Hematopoietic multipotent progenitor cell (in vitro differentiated cells): Measurements from ENCODE around the gene KIT. TPM values are rescaled to one million over a fixed set of nuclear protein-coding genes. Genes with fewer than 3 reads are reported as not detected.
A peak's percentile ranks its signal among the peaks of the same experiment; 100 is the strongest.
"Not testable (repeated sequence)": the region's sequence is repeated elsewhere in the genome, so short reads cannot be mapped to it uniquely, and the experiment has no call there.

Experiments
- DNase-seq, 3 donors: peaks; one replicate each; pipeline ENCODE4 v3.0.0-alpha.2; 2011 to 2015; ENCODE audit warnings: low read depth in 2 of 3, low spot score in 2 of 3
- total RNA-seq: library from RNA; depleted of rRNA; stranded (reverse); fragments of >200 nt; gene quantifications from one replicate; pipeline ENCODE4 v1.2.3, GENCODE V29; 2012

Gene KIT
- total RNA-seq = 45.2 TPM

DNA sequence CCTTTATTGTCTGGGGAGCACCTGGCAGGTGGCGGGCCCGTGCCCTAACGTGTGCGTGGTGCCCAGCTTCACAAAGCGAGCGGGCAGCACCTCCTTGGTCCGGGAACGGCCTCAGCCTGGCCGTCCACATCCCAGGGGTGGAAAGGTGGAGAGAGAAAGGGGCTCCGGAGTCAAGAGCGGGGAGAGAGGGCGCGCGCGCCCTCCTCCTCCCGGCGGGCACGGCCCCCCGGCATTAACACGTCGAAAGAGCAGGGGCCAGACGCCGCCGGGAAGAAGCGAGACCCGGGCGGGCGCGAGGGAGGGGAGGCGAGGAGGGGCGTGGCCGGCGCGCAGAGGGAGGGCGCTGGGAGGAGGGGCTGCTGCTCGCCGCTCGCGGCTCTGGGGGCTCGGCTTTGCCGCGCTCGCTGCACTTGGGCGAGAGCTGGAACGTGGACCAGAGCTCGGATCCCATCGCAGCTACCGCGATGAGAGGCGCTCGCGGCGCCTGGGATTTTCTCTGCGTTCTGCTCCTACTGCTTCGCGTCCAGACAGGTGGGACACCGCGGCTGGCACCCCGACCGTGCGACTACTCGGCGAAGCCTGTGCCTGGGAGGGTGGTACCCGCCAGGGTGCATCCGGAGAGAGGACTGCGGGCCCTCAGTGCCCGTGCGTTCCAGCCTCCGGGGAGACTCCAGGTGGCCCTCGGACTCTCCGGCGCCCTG lies at the start of gene KIT:
TSS of gene KIT (plus strand) at position 407 of the 701 bp plus-strand sequence. CDS start at position 465, 58 bp downstream.
- DNase-seq = peak in 2 of 3 donors; percentile 85 to 90

DNA sequence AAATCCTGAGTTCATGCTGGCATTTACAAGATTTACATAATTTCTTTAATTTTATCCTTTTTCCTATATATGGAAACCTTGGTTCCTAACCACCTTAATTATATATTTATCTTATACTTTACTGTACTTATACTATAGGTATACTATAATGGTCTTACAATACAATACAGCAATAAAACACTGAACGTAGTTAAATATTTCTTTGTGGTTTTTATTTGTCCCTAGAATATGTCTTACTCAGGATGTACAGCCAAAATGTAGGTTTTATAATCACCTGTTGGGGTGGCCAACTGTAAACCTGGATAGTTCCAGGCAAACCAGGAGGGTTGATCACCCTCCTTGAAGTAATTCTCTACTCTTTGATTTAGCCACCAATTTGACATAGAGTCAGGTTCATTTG lies 48.4 kb upstream of the KIT start:
- DNase-seq = no peak

DNA sequence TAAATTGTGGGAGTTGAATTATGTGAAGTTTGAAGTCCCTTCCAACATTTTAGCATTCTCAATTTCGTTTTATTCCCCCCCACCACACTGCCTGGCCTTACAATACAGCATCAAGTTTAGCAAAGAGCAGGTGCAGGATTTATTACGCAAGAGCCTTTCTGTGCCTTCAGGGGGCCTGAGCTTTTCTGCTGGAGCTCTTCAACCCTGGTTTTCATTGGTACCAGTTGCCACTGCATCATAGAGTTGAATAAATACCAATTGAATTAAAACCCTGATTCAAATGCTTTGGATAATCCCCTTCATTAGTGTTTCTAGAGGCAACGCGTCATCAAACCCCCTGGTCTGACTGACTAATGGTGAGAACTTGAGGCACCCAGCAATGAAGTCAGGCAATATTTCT lies 43.6 kb upstream of the KIT start:
- DNase-seq = no peak

DNA sequence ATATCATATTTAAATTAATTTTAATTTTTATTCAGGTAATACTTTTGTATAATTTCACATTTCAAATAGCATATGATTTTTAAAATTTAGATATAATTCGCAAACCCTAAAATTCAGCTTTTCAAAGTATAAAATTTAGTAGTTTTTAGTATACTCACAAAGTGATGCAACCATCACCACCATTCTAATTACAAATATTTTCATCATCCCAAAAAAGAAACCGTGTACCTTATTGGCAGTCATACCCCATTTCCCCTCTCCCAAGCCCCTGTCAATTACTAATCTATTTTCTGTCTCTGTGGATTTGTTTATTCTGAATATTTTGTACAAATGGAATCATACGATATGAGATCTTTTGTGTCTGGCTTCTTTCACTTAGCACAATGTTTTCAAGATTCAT lies 37.0 kb upstream of the KIT start:
- DNase-seq = no peak

DNA sequence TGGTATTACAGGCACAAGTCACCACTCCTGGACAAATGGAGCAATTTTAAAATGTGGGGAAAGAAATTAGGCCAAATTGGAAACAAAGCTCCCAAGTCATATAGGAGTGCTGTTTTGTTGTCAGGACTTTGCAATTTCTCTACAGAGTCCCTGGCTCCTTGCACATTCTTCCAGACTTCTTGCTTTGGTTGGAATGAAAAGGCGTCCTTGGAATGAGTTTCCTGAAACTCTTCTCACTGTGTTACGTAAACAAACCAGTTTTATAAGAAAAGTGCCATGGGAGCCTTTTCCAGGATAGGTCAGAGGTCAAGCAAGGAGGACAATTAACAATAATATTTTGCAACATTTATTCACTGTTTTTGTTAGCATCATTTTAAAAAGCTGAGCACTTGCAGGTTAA lies 32.4 kb upstream of the KIT start:
- DNase-seq = no peak

DNA sequence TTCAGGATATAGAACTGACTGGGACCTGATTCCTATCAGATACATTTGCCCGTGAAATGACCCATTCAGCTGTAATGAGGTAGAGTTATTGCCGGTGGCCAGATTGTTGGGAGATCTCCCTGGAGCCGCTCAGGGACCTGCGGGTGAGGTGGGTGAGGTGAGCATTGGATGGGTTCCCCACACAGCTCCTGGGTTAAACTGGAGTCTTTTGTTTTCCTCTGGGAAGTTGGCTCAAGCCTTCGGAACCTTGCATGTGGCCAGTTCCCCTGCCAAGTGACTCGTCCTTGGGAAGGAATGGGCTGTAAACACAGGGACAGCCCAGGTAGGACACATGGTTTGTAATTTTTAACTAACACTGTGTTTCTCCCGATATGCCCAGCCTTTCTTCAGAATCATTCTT lies 31.6 kb upstream of the KIT start:
- DNase-seq = no peak

DNA sequence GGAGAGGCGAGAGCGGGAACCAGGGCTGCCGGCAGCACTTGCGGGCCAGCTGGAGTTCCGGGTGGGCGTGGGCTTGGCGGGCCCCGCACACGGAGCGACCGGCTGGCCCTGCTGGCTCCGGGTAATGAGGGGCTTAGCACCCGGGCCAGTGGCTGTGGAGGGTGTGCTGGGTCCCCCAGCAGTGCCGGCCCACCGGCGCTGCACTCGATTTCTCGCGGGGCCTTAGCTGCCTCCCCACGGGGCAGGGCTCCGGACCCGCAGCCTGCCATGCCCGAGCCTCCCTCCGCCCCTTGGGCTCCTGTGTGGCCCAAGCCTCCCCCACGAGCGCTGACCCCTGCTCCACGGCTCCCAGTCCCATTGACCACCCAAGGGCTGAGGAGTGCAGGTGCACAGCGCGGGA lies 25.2 kb upstream of the KIT start:
- no peak for DNase-seq

DNA sequence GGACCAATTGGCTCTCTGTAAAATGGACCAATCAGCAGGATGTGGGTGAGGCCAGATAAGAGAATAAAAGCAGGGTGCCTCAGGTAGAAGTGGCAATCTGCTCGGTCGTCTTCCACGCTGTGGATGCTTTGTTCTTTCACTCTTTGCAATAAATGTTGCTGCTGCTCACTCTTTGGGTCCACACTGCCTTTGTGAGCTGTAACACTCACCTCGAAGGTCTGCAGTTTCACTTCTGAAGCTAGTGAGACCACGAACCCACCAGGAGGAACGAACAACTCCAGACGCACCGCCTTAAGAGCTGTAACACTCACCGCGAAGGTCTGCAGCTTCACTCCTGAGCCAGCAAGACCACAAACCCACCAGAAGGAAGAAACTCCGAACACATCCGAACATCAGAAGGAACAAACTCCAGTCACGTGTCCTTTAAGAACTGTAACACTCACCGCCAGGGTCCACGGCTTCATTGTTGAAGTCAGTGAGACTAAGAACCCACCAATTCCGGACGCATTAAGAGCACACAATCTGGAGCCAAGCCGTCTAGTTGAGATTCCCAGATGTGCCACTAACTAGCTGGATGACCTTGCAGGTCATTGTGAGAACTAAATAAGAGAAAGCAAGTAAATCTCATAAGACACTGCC lies 24.5 kb upstream of the KIT start:
- DNase-seq = peak in 1 of 3 donors; percentile 53

DNA sequence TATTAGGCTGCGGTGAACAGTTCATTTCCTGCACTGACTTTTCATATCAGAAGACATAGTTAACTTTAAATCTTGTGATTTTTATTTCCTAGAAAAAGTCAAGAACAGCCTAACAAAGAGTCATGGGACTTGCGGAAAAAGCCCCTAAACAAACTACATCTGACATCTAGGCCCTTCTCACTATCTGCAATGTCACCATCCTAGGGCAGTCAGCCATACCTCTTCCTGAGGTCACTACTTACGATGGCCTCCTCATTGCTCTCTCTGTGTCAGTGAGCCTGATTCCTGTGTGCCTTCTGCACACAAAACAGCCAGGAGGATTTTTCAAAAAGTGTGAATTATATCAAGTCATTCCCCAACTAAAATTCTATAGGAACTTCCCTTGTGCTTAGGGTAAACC lies 22.4 kb upstream of the KIT start:
- DNase-seq = no peak

DNA sequence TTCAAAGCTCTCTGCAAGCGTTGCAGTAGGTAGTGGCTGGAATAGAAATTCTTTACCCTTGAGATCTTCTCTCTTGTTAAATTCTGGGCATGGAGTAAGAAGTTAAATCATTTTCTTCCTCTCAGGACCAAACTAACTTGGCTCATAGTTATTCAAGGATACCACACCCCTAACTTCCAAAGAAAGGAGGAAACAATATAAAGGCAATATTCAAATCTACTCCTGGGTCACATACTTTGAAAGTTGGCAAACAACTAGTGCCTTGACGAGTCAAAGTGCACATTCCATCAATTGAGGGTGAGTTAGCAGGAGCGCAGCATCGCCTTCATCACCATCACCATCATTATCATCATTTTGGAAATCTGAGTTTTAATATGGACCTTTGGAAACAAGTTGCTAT lies 20.4 kb upstream of the KIT start:
- no peak for DNase-seq

DNA sequence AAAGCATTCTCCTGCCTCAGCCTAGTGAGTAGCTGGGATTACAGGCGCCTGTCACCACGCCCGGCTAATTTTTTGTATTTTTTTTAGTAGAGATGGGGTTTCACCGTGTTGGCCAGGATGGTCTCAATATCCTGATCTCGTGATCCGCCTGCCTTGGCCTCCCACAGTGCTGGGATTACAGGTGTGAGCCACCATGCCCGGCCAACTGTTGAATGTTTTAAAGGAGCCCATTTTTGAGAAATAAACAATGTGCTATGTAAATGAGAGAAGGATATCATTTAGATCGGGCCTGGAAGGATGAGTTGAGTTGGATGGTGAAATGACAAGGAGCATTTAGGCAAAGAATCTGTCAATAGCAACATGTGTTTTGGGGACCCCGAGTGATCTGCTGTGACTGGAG lies 16.7 kb upstream of the KIT start:
- not testable (repeated sequence) for DNase-seq

DNA sequence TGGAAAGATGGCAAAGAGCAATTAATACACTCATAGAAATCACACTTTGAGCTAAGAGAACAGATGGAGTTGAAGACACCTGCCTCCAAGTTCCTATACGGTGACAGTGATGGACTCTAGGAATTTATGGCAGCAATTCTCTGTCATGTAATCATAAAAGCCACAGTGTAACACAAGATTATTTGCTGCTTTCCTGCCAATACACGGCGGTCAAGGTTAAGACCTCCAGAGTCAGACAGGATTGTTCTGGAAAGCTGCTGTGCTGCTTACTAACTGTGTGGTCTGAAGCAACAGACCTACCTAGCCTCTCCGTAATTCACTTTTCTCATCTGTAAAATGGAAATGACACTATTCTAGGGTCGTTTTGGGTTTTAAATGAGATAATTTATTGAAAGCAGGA lies 14.6 kb upstream of the KIT start:
- no peak for DNase-seq

DNA sequence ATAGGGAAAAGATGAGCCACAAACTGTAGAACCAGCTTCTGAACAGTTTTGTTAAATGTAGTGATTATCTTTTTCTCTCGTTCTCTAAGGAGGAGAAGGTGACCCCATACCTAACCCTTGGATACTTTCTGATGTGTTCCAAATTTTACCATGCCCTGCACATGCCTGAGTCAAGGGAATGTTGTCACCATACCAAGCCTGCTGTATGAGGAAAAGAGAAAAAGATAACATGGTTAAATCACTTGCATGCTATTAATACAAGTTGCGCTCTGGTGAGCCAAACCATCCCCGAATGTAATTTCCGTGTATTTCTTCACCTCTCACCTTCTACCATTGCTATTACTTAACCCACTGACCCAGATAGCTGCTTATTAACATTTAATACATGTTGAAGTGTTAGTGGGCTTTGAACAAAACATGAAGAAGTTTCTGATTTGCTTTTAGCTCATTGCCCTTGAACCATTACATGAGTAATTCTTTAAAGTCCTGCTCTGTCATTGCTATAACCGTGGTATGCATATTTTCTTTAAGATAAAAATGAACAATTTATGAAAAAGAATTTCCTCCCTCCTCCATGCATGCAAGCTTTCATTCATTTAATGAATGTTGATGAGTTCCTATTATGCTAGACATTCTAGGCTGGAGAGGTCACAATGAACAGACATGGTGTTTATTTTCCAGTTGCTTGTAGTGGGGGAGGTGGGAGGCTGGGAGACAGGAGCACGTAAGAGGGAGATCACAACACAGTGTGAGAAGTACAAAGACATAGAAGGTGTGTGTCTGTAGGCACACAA lies 13.6 kb upstream of the KIT start:
- no peak for DNase-seq

DNA sequence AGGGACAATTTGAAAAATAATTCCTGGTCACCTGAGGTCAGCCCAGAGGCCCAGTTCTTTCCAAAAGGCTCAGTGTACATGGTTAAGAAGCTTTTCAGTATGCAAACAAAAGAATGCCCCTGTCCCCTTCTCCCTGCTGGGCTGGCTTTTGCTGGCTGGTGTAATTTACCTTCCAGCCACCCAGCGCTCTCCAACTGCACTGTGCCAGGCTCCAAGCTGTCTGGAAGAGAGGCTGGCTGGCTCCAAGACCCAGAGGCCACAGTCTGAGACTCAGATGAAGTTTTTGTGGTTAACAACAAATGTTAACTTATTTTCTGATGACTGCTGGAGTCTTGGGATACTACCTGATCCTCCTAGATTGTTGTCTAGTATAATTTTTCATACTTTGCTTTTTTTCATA lies 11.9 kb upstream of the KIT start:
- DNase-seq = no peak

DNA sequence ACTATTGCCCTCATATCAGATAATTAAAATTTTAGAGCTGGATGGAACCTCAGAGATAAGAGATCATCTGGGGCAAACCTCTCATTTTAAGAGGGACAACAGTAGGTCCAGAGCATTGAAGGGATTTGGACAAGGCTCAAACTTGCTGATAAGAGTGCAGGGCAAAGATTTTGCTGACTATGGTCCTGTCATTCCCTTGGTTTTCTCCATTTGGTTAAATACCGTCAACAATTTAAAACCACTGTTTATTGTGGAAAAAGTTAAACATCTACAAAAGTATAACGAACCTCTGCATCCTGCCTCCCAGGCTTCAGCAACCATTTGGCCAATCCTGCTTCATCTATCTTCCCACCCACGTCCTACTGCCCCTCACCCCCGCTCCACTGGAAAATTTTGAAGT lies 10.7 kb upstream of the KIT start:
- no peak for DNase-seq

DNA sequence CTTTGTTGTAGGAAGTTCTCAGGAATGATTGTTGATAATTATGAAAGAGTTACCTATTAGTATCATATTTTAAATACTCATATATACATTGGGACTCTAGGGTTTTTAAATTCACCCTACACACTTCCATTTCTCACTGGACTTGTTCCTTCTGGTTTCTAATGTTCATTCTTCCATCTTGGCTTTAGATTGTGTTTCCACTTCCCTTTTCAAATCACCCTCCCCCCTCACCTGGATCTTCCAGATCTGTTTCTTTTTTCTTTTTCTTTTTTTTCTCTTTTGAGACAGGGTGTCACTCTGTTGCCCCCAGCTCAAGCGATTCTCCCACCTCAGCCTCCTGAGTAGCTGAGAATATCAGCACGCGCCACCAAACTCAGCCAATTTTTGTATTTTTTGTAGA lies 6.7 kb upstream of the KIT start:
- DNase-seq = no peak

DNA sequence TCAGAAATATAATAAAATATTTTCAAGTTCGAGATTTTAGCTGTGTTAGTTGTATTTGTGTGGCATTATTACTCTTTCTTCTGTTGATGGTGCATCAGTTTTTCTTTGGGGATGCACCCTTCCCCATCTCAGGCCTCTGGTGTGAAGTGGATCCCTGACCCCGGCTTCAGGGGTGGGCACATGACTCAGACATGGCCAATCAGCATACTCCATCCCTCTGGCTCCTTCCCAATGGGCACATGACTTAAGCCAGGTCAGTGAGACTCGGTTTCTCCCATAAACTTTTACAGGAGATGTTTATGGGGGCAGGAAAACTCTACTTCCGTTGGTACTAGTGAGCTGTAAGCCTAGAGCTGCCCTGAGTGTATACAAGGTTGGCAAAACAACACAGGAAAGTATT lies 3.0 kb upstream of the KIT start:
- DNase-seq = no peak

DNA sequence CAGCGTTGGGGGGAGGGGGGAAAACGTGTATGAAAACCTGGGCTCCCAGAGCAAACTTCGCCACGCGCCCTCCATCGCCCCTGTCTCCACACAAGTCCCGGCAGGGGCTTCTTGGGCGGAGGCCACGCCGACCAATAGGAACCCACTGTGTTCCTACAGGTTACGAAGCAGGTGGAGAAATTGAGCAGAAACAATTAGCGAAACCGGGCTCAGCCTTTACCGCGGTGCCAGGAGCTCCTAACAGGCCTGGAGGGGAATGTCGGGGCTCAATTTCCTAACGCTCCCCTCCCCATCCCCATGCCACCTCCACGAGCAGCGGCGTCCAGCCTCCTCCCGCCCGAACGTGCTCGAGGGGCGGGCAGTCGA lies 589 bp upstream of the KIT start:
- DNase-seq = peak in 1 of 3 donors; percentile 42

DNA sequence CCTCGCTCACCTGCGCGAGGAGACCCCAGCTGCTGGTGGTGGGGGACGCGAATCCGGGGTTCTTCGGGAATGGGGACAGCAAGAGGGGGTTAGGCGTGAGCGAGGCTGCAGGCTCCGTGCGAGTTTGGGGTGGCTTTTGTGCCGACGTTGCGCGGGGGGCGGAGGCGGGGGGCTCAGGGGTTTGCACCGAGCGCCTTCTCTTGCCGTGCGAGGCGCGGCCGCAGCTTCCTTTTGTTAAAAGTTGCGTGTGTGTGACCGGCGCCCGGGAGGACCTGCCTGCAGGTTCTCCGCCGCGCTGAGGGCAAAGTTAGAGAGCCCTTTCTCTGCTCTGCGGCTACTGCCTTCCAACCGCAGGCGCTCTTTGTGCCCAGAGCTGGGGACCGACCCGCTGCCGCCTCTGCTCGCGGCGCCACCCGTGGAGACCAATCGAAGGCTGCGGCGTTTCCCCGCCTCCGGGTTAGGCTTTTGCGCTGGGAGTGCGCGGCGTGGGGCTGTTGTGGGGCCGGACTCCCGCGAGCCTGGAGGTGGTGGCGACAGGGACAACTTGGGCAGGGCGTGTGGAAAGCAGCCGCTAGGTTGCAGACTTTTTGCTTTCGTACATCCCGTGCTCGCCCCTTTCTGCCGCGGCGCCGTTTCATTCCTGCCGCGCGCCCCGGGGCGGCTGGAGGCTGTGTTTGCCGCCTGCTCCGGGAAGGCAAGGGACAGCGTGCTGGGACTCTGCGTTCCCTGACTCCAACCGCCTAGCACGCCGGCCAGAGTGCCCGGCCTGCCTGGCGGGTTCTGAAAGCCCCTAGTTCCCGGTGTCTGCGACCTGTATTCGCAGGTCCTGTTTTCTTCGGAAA lies 716 bp downstream of the KIT start:
- DNase-seq = peak in 2 of 3 donors; percentile 76 to 77

DNA sequence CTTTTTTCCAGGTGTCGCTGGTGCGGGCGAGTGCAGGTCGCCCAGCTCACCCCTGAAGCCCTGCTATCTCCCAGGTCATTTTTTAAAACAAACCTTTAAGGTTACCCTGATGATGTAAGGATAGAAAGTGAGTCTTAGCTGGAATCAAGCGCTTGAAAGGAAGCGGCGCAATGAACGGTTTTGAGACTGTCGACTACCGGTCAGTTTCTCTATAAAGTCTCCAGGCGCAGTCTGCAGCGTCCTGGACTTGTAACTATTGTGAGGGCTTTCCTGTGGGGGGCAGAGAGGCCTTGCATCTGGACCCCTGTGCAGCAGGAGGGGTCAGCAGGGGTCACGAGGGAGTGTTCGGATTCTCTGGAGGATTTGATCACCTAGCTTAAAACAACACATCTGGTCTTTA lies 1.6 kb downstream of the KIT start:
- no peak for DNase-seq
